ENCODE results near the gene MGAT4D. TPM values are rescaled to one million over a fixed set of nuclear protein-coding genes. Genes with fewer than 3 reads are reported as not detected.

Gene MGAT4D
- total RNA-seq = not detected in 2 replicates
- polyA plus RNA-seq = not detected in 2 replicates
- not detected in 2 replicates for polyA plus RNA-seq (2012)
- not detected in 2 replicates for polyA minus RNA-seq (ENCODE audit: low replicate concordance)

DNA sequence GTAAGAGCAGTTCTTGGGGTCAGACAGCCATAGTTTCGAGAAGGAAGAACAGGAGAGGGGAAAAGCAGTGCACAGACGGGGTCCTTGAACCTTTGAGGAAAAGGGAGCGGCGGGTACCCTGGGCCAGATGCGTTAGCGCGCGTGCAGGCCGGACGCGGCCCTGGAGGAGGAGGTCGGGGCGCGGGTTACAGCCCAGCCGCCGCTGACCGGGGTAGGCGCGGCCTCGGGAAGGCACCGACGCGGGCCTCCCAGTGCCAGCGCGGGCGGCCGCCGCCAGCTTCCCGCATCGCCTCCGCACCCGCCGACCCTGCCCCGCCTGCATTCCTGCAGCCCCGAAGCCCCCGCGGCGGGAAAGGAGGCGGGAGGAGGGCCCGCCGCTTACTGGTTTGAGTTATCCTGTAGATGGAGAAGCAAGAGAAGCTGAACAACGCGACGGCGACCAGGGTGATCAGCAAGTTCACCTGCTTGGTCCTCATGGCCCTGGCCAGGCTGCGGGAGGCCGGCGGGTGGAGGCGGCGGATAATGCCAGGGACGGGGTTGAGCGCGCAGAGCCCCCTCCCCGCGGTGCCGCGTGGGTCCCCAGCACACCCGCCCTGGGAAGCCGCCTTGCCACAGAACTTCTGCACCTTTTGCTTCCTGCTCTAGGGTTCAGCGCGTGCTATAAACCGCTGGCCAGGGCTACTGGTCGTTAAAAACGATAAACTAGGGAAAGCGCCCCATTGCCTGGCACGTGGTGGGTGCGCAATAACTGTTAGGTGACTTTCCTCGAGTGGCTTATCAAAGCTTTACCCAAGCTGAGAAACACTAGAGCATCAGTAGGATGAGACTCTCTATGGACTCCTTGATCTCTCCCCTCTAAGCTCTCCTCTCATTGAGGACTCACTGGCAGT is at the start of gene MGAT4D:
Gene MGAT4D (minus strand): TSS at position 547 of the 890 bp plus-strand sequence. CDS start 71 bp downstream, at position 476.
- H3K4me1 ChIP-seq (ENCODE audit: control insufficient read depth, extremely low read depth, insufficient read depth, low read length) = no peaks in the 10 kb centered on the region
- no peaks in the 10 kb centered on the region for H3K9me3 ChIP-seq (ENCODE audit: control insufficient read depth, insufficient read depth, low read depth, low read length)
- no peak within 1 kb of the TSS for H3K27ac ChIP-seq (ENCODE audit: insufficient read depth, low read length)
- peak in 1 of 2 donors; percentile 6 for DNase-seq (ENCODE audit: low read depth in 2 of 2)
- TF ChIP-seq, protein P1, sequence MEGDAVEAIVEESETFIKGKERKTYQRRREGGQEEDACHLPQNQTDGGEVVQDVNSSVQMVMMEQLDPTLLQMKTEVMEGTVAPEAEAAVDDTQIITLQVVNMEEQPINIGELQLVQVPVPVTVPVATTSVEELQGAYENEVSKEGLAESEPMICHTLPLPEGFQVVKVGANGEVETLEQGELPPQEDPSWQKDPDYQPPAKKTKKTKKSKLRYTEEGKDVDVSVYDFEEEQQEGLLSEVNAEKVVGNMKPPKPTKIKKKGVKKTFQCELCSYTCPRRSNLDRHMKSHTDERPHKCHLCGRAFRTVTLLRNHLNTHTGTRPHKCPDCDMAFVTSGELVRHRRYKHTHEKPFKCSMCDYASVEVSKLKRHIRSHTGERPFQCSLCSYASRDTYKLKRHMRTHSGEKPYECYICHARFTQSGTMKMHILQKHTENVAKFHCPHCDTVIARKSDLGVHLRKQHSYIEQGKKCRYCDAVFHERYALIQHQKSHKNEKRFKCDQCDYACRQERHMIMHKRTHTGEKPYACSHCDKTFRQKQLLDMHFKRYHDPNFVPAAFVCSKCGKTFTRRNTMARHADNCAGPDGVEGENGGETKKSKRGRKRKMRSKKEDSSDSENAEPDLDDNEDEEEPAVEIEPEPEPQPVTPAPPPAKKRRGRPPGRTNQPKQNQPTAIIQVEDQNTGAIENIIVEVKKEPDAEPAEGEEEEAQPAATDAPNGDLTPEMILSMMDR (conservative IDR thresholded peaks at IDR 0.05 in 1 of 2, IDR thresholded peaks at IDR 0.05 in 1 of 2; ENCODE audit: low read depth in 1 of 2, low read length in 2 of 2) = no peak
- TF ChIP-seq EZH2 (IDR thresholded peaks at IDR 0.05; ENCODE audit: low read length, missing control alignments) = peak; percentile 90
- no peaks in the 10 kb centered on the region for H3K36me3 ChIP-seq (ENCODE audit: control insufficient read depth, insufficient read depth, low read length)
- no peaks in the 10 kb centered on the region for H3K79me2 ChIP-seq (ENCODE audit: control insufficient read depth, insufficient read depth, low read length)
- no peak within 1 kb of the TSS for H3K4me3 ChIP-seq (replicated peaks in 1 of 4; ENCODE audit: control extremely low read depth in 1 of 4, insufficient read depth in 1 of 4, low read depth in 3 of 4, low read length in 4 of 4)
- peaks cover 33% of the 10 kb centered on the region for H3K27me3 ChIP-seq (ENCODE audit: control insufficient read depth, insufficient read depth, low read length)
- peaks cover 2% of the 10 kb centered on the region for H4K20me1 ChIP-seq (ENCODE audit: control insufficient read depth, extremely low read depth, insufficient read depth, low read length)
- no peak within 1 kb of the TSS for H2AFZ ChIP-seq (ENCODE audit: low read length)
- no peak within 1 kb of the TSS for H3K4me2 ChIP-seq (ENCODE audit: extremely low read depth, insufficient read depth, low read length)
- H3K9ac ChIP-seq (ENCODE audit: insufficient read depth, low read length) = no peak within 1 kb of the TSS

DNA sequence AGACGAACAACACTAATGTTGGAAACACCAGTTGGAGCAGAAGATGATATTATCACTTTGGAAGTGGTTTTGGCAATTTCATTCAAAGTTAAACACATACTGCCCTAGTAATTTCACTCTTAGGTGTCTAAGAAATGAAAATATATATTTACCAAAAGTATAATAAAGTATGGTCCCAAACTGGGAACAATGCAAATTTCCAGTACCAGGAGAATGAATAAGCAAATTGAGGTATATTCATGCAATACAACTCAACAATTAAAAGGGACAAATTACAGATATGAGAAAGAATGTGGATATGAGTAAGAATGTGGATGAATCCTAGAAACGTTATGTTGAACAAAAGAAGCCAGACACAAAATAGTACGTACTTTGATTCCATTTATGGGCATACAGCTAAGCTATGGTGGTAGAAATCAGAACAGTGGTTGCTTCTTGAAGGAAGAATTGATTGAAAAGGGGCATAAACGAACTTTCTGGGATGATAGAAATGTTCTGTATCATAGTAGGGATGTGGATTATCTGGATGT is 35.9 kb upstream of the MGAT4D start:
- H2AFZ ChIP-seq (ENCODE audit: low read length) = no peak overlapping the region
- H4K20me1 ChIP-seq (ENCODE audit: control insufficient read depth, extremely low read depth, insufficient read depth, low read length) = no peaks in the 10 kb centered on the region
- no peaks in the 10 kb centered on the region for H3K27me3 ChIP-seq (ENCODE audit: control insufficient read depth, insufficient read depth, low read length)
- no peak overlapping the region for H3K4me3 ChIP-seq (replicated peaks in 1 of 4; ENCODE audit: control extremely low read depth in 1 of 4, insufficient read depth in 1 of 4, low read depth in 3 of 4, low read length in 4 of 4)
- no peak overlapping the region for H3K27ac ChIP-seq (ENCODE audit: insufficient read depth, low read length)
- H3K79me2 ChIP-seq (ENCODE audit: control insufficient read depth, insufficient read depth, low read length) = no peaks in the 10 kb centered on the region
- H3K9me3 ChIP-seq (ENCODE audit: control insufficient read depth, insufficient read depth, low read depth, low read length) = no peaks in the 10 kb centered on the region
- TF ChIP-seq, protein P1 (conservative IDR thresholded peaks at IDR 0.05 in 1 of 2, IDR thresholded peaks at IDR 0.05 in 1 of 2; ENCODE audit: low read depth in 1 of 2, low read length in 2 of 2) = no peak
- TF ChIP-seq EZH2 (IDR thresholded peaks at IDR 0.05; ENCODE audit: low read length, missing control alignments) = no peak
- DNase-seq (ENCODE audit: low read depth in 2 of 2) = peak; percentile 9 to 85
- no peak overlapping the region for H3K9ac ChIP-seq (ENCODE audit: insufficient read depth, low read length)
- H3K4me2 ChIP-seq (ENCODE audit: extremely low read depth, insufficient read depth, low read length) = no peak overlapping the region
- H3K36me3 ChIP-seq (ENCODE audit: control insufficient read depth, insufficient read depth, low read length) = peaks cover 6% of the 10 kb centered on the region
- H3K4me1 ChIP-seq (ENCODE audit: control insufficient read depth, extremely low read depth, insufficient read depth, low read length) = no peaks in the 10 kb centered on the region

DNA sequence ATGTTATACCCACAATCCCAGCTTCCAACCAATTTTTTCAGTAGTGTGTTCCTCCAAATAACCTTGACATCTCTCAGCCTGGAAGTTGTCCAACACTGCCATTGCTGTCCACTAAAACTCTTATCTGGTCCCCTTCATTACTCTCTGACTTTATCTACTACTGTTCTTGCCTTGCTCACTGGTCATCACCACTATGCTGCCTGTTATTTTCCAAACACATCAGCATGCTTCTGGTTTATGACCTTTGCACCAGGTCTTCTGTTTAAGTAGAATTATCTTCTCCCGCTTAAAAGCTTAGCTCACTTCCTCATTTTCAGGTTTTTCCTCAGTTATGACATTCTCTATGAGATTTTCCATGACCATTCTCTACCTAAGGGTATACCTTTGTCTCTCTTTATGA is 31.3 kb upstream of the MGAT4D start:
- H4K20me1 ChIP-seq (ENCODE audit: control insufficient read depth, extremely low read depth, insufficient read depth, low read length) = no peaks in the 10 kb centered on the region
- no peaks in the 10 kb centered on the region for H3K4me1 ChIP-seq (ENCODE audit: control insufficient read depth, extremely low read depth, insufficient read depth, low read length)
- H3K27me3 ChIP-seq (ENCODE audit: control insufficient read depth, insufficient read depth, low read length) = no peaks in the 10 kb centered on the region
- peaks cover 6% of the 10 kb centered on the region for H3K79me2 ChIP-seq (ENCODE audit: control insufficient read depth, insufficient read depth, low read length)
- no peak overlapping the region for H2AFZ ChIP-seq (ENCODE audit: low read length)
- H3K9me3 ChIP-seq (ENCODE audit: control insufficient read depth, insufficient read depth, low read depth, low read length) = no peaks in the 10 kb centered on the region
- H3K4me3 ChIP-seq (replicated peaks in 1 of 4; ENCODE audit: control extremely low read depth in 1 of 4, insufficient read depth in 1 of 4, low read depth in 3 of 4, low read length in 4 of 4) = no peak overlapping the region
- H3K4me2 ChIP-seq (ENCODE audit: extremely low read depth, insufficient read depth, low read length) = no peak overlapping the region
- DNase-seq (ENCODE audit: low read depth in 2 of 2) = no peak
- H3K27ac ChIP-seq (ENCODE audit: insufficient read depth, low read length) = no peak overlapping the region
- peaks cover 3% of the 10 kb centered on the region for H3K36me3 ChIP-seq (ENCODE audit: control insufficient read depth, insufficient read depth, low read length)
- no peak for TF ChIP-seq EZH2 (IDR thresholded peaks at IDR 0.05; ENCODE audit: low read length, missing control alignments)
- TF ChIP-seq, protein P1 (conservative IDR thresholded peaks at IDR 0.05 in 1 of 2, IDR thresholded peaks at IDR 0.05 in 1 of 2; ENCODE audit: low read depth in 1 of 2, low read length in 2 of 2) = no peak
- H3K9ac ChIP-seq (ENCODE audit: insufficient read depth, low read length) = no peak overlapping the region
